ENCODE data around the gene ASAP2.

DNA sequence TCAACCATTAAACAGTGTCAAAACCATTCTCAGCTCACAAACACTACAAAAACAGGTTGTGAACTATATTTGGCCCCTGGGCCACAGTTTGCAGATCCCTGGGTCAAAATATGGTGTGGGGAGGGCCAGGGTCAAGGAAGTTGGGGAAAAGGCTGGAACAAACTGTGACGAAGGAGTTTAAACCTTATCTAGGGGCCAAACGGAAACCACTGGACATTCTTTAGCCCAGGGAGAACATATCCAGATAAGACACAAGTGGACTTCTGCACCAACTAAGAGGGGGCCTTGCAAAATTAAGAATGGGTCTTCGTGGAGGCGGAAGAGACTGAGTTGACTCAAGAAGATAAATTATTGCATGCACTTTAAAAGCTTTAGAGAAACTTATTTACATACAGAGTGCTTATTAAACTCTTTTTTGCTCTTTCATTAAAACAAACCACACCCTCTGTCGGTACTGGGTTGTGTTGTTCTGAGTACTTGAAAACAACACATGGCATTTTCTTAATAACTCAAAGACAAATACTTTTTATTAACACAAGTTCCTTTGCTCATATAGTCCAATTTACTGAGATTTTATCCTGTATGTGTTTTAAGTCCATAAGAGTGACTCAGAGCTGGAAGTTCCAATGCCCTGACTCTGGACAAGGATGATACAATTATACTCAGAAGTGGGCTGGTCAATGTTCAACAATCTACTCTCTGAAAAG is 5.3 kb upstream of the ASAP2 start:
- TF ChIP-seq, protein P1, sequence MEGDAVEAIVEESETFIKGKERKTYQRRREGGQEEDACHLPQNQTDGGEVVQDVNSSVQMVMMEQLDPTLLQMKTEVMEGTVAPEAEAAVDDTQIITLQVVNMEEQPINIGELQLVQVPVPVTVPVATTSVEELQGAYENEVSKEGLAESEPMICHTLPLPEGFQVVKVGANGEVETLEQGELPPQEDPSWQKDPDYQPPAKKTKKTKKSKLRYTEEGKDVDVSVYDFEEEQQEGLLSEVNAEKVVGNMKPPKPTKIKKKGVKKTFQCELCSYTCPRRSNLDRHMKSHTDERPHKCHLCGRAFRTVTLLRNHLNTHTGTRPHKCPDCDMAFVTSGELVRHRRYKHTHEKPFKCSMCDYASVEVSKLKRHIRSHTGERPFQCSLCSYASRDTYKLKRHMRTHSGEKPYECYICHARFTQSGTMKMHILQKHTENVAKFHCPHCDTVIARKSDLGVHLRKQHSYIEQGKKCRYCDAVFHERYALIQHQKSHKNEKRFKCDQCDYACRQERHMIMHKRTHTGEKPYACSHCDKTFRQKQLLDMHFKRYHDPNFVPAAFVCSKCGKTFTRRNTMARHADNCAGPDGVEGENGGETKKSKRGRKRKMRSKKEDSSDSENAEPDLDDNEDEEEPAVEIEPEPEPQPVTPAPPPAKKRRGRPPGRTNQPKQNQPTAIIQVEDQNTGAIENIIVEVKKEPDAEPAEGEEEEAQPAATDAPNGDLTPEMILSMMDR (IDR thresholded peaks at IDR 0.05): no peak
- no peak for TF ChIP-seq POLR2A (IDR thresholded peaks at IDR 0.05)
